Liver (tissue), 3 donors: ENCODE data around the gene IL1RN.

Experiments used
- EGR1 ChIP-seq, 2 donors: IDR thresholded peaks; 2 replicates each; pipeline ENCODE4 v1.6.1; 2016 to 2018; ENCODE audit warnings: antibody characterized with exemption in 2 of 2, low read depth in 2 of 2
- FOXA2 ChIP-seq: IDR thresholded peaks from 2 replicates; pipeline ENCODE4 v1.6.1; 2016; ENCODE audit warnings: antibody characterized with exemption
- GABPA ChIP-seq, 2 donors: IDR thresholded peaks in 1 of 2; conservative IDR thresholded peaks in 1 of 2; 2 replicates each; pipeline ENCODE4 v1.6.1; 2016; ENCODE audit warnings: antibody characterized with exemption in 2 of 2, mild to moderate bottlenecking in 1 of 2, moderate library complexity in 1 of 2
- HNF4G ChIP-seq: IDR thresholded peaks from 2 replicates; pipeline ENCODE4 v1.6.1; 2016; ENCODE audit warnings: antibody characterized with exemption
- JUND ChIP-seq, 2 donors: IDR thresholded peaks; 2 replicates each; pipeline ENCODE4 v1.6.1; 2016; ENCODE audit warnings: antibody characterized with exemption in 2 of 2
- RAD21 ChIP-seq, 2 donors: IDR thresholded peaks; 2 replicates each; pipeline ENCODE4 v1.6.1; 2016; ENCODE audit warnings: antibody characterized with exemption in 2 of 2, mild to moderate bottlenecking in 2 of 2
- RXRA ChIP-seq, 2 donors: IDR thresholded peaks; 2 replicates each; pipeline ENCODE4 v1.6.1; 2017 to 2018; ENCODE audit warnings: antibody characterized with exemption in 2 of 2, mild to moderate bottlenecking in 1 of 2
- SP1 ChIP-seq: IDR thresholded peaks from 2 replicates; pipeline ENCODE4 v1.6.1; 2018; ENCODE audit warnings: antibody characterized with exemption, mild to moderate bottlenecking
- TAF1 ChIP-seq: conservative IDR thresholded peaks from 2 replicates; pipeline ENCODE4 v1.6.1; 2016; ENCODE audit warnings: antibody characterized with exemption, mild to moderate bottlenecking
- YY1 ChIP-seq: IDR thresholded peaks from 2 replicates; pipeline ENCODE4 v1.6.1; 2016; ENCODE audit warnings: antibody characterized with exemption, mild to moderate bottlenecking
- TF ChIP-seq, protein P1 (sequence below): fragments of 150-350 bp; IDR thresholded peaks from 2 replicates; pipeline ENCODE4 v1.5.1; 2017; ENCODE audit warnings: improper control_type of control experiment, low read depth, low read length; ENCODE audit not compliant: missing input control
- TF ChIP-seq, protein P2 (sequence below): IDR thresholded peaks from 2 replicates; pipeline ENCODE4 v1.6.1; 2016; ENCODE audit warnings: antibody characterized with exemption, mild to moderate bottlenecking
- TF ChIP-seq, protein P3 (sequence below): IDR thresholded peaks from 2 replicates; pipeline ENCODE4 v1.6.1; 2016; ENCODE audit warnings: antibody characterized with exemption
- TF ChIP-seq, protein P4 (sequence below): IDR thresholded peaks from 2 replicates; pipeline ENCODE4 v1.6.1; 2016; ENCODE audit warnings: antibody characterized with exemption
- donor health status: healthy.
- donor health status: healthy.

DNA sequence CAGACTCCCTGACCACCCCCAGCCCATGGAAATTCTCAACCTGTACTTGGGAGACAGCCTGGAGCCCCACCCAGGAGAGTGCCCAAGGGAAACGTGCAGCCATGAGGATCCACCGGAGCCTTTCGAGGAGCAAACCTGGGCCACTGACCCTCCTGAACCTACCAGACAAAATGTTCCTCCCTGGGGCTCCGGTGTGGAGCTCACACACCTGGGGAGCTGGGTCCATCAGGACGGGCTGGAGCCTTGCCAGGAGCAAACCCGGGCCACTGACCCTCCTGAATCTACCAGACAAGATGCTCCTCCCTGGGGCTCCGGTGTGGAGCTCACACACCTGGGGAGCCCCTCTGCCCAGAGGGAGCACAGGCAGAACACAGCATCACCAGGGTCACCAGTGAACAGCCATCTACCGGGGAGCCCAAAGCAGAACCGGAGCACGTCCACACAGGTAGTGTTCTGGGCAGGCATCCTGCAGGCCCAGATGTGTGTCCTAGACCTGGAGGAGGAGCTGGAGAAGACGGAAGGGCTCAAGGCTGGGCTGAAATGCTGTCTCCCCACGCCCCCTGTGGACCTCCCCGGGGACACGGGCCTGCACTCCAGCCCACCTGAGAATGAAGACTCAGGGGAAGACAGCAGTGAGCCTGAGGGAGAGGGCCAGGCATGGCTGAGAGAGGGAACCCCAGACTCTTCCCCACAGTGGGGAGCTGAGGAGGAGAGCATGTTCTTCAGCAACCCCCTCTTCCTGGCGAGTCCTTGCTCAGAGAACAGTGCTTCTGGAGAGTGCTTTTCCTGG lies 55.3 kb downstream of the IL1RN start:
- TF ChIP-seq SP1 (no peak), HNF4G (no peak), RXRA (IDR thresholded peaks at IDR 0.05) (no peak), GABPA (IDR thresholded peaks at IDR 0.05 in 1 of 2, conservative IDR thresholded peaks at IDR 0.05 in 1 of 2) (no peak), TAF1 (no peak), YY1 (no peak), RAD21 (IDR thresholded peaks at IDR 0.05) (no peak), EGR1 (IDR thresholded peaks at IDR 0.05; ENCODE audit: low read depth in 2 of 2) (no peak), JUND (IDR thresholded peaks at IDR 0.05) (no peak), FOXA2 (no peak)
- TF ChIP-seq, protein P1, sequence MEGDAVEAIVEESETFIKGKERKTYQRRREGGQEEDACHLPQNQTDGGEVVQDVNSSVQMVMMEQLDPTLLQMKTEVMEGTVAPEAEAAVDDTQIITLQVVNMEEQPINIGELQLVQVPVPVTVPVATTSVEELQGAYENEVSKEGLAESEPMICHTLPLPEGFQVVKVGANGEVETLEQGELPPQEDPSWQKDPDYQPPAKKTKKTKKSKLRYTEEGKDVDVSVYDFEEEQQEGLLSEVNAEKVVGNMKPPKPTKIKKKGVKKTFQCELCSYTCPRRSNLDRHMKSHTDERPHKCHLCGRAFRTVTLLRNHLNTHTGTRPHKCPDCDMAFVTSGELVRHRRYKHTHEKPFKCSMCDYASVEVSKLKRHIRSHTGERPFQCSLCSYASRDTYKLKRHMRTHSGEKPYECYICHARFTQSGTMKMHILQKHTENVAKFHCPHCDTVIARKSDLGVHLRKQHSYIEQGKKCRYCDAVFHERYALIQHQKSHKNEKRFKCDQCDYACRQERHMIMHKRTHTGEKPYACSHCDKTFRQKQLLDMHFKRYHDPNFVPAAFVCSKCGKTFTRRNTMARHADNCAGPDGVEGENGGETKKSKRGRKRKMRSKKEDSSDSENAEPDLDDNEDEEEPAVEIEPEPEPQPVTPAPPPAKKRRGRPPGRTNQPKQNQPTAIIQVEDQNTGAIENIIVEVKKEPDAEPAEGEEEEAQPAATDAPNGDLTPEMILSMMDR: no peak
- TF ChIP-seq, protein P2, sequence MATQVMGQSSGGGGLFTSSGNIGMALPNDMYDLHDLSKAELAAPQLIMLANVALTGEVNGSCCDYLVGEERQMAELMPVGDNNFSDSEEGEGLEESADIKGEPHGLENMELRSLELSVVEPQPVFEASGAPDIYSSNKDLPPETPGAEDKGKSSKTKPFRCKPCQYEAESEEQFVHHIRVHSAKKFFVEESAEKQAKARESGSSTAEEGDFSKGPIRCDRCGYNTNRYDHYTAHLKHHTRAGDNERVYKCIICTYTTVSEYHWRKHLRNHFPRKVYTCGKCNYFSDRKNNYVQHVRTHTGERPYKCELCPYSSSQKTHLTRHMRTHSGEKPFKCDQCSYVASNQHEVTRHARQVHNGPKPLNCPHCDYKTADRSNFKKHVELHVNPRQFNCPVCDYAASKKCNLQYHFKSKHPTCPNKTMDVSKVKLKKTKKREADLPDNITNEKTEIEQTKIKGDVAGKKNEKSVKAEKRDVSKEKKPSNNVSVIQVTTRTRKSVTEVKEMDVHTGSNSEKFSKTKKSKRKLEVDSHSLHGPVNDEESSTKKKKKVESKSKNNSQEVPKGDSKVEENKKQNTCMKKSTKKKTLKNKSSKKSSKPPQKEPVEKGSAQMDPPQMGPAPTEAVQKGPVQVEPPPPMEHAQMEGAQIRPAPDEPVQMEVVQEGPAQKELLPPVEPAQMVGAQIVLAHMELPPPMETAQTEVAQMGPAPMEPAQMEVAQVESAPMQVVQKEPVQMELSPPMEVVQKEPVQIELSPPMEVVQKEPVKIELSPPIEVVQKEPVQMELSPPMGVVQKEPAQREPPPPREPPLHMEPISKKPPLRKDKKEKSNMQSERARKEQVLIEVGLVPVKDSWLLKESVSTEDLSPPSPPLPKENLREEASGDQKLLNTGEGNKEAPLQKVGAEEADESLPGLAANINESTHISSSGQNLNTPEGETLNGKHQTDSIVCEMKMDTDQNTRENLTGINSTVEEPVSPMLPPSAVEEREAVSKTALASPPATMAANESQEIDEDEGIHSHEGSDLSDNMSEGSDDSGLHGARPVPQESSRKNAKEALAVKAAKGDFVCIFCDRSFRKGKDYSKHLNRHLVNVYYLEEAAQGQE: no peak
- TF ChIP-seq, protein P3, sequence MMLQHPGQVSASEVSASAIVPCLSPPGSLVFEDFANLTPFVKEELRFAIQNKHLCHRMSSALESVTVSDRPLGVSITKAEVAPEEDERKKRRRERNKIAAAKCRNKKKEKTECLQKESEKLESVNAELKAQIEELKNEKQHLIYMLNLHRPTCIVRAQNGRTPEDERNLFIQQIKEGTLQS: no peak
- TF ChIP-seq, protein P4, sequence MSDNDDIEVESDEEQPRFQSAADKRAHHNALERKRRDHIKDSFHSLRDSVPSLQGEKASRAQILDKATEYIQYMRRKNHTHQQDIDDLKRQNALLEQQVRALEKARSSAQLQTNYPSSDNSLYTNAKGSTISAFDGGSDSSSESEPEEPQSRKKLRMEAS: no peak
